ENCODE measurements around the gene KLHDC1. TPM values are rescaled to one million over a fixed set of nuclear protein-coding genes. Genes with fewer than 3 reads are reported as not detected.
"Not testable (repeated sequence)": the region's sequence is repeated elsewhere in the genome, so short reads cannot be mapped to it uniquely, and the experiment has no call there.

Gene KLHDC1
- total RNA-seq, 1 donor from 2014 or later = 0.96 TPM

- DNase-seq (ENCODE audit: low spot score); H3K27me3 Mint-ChIP-seq (ENCODE audit: low read depth); H3K4me3 Mint-ChIP-seq (ENCODE audit: low read depth); H3K9me3 Mint-ChIP-seq; intact Hi-C loops (cut with micrococcal nuclease); H3K36me3 Mint-ChIP-seq (ENCODE audit: low read depth); H3K4me1 Mint-ChIP-seq (ENCODE audit: low read depth); H3K27ac Mint-ChIP-seq: not testable (repeated sequence)
Measured at GRCh38 chr14:49735669-49736068, 42.7 kb downstream of the KLHDC1 start.

- intact Hi-C loops (cut with micrococcal nuclease) = no loop called here
- no peaks in the 10 kb centered on the region for H3K4me1 Mint-ChIP-seq (ENCODE audit: low read depth)
- no peaks in the 10 kb centered on the region for H3K36me3 Mint-ChIP-seq (ENCODE audit: low read depth)
- no peak overlapping the region for H3K27ac Mint-ChIP-seq
- H3K4me3 Mint-ChIP-seq (ENCODE audit: low read depth) = no peak overlapping the region
- H3K27me3 Mint-ChIP-seq (ENCODE audit: low read depth) = no peaks in the 10 kb centered on the region
- H3K9me3 Mint-ChIP-seq = no peaks in the 10 kb centered on the region
- DNase-seq (ENCODE audit: low spot score) = no peak
Measured at GRCh38 chr14:49745191-49745590, 52.3 kb downstream of the KLHDC1 start.

GRCh38 chr14:49746476-49746875 lies 53.6 kb downstream of the KLHDC1 start:
- H3K4me1 Mint-ChIP-seq (ENCODE audit: low read depth); DNase-seq (ENCODE audit: low spot score); H3K36me3 Mint-ChIP-seq (ENCODE audit: low read depth); H3K4me3 Mint-ChIP-seq (ENCODE audit: low read depth); intact Hi-C loops (cut with micrococcal nuclease); H3K27me3 Mint-ChIP-seq (ENCODE audit: low read depth); H3K9me3 Mint-ChIP-seq; H3K27ac Mint-ChIP-seq: not testable (repeated sequence)

- intact Hi-C loops (cut with micrococcal nuclease) = no loop called here
- H3K9me3 Mint-ChIP-seq = no peaks in the 10 kb centered on the region
- H3K36me3 Mint-ChIP-seq (ENCODE audit: low read depth) = no peaks in the 10 kb centered on the region
- no peak overlapping the region for H3K4me3 Mint-ChIP-seq (ENCODE audit: low read depth)
- no peaks in the 10 kb centered on the region for H3K4me1 Mint-ChIP-seq (ENCODE audit: low read depth)
- peaks cover 9% of the 10 kb centered on the region for H3K27me3 Mint-ChIP-seq (ENCODE audit: low read depth)
- DNase-seq (ENCODE audit: low spot score) = no peak
- H3K27ac Mint-ChIP-seq = no peak overlapping the region
Measured at GRCh38 chr14:49754570-49755097, 61.7 kb downstream of the KLHDC1 start.

GRCh38 chr14:49755378-49755777 lies 62.5 kb downstream of the KLHDC1 start:
- Mint-ChIP-seq H3K27me3 (ENCODE audit: low read depth) (peaks cover 14% of the 10 kb centered on the region), H3K27ac (no peak overlapping the region), H3K4me1 (ENCODE audit: low read depth) (peaks cover 2% of the 10 kb centered on the region), H3K36me3 (ENCODE audit: low read depth) (no peaks in the 10 kb centered on the region), H3K9me3 (no peaks in the 10 kb centered on the region), H3K4me3 (ENCODE audit: low read depth) (no peak overlapping the region)
- intact Hi-C loops (cut with micrococcal nuclease) = no loop called here
- no peak for DNase-seq (ENCODE audit: low spot score)

GRCh38 chr14:49761839-49762551 lies 69.1 kb downstream of the KLHDC1 start:
- DNase-seq (ENCODE audit: low spot score) = no peak

GRCh38 chr14:49766839-49767238 lies 73.9 kb downstream of the KLHDC1 start:
- Mint-ChIP-seq H3K36me3 (ENCODE audit: low read depth) (peaks cover 9% of the 10 kb centered on the region), H3K9me3 (no peaks in the 10 kb centered on the region), H3K27me3 (ENCODE audit: low read depth) (no peaks in the 10 kb centered on the region), H3K4me3 (ENCODE audit: low read depth) (peak overlapping the region; percentile 96), H3K27ac (peak overlapping the region; percentile 100), H3K4me1 (ENCODE audit: low read depth) (peaks cover 31% of the 10 kb centered on the region)
- intact Hi-C loops (cut with micrococcal nuclease) = loop anchor here (1.0 to 5.0 kb wide), 2 partner anchors 74 to 465 kb away; partner anchors contain the start of genes KLHDC1 and SOS2
- no peak for DNase-seq (ENCODE audit: low spot score)

More at GRCh38 chr14:49761839-49762551, 69.1 kb downstream of the KLHDC1 start:
- Mint-ChIP-seq H3K4me1 (ENCODE audit: low read depth) (peaks cover 7% of the 10 kb centered on the region), H3K27ac (no peak overlapping the region), H3K9me3 (no peaks in the 10 kb centered on the region), H3K4me3 (ENCODE audit: low read depth) (no peak overlapping the region), H3K36me3 (ENCODE audit: low read depth) (no peaks in the 10 kb centered on the region), H3K27me3 (ENCODE audit: low read depth) (peaks cover 8% of the 10 kb centered on the region)
- intact Hi-C loops (cut with micrococcal nuclease) = no loop called here

GRCh38 chr14:49767270-49767570 lies 74.3 kb downstream of the KLHDC1 start:
- DNase-seq (ENCODE audit: low spot score) = no peak
- no peaks in the 10 kb centered on the region for H3K27me3 Mint-ChIP-seq (ENCODE audit: low read depth)
- no peaks in the 10 kb centered on the region for H3K9me3 Mint-ChIP-seq
- peaks cover 10% of the 10 kb centered on the region for H3K36me3 Mint-ChIP-seq (ENCODE audit: low read depth)
- peak overlapping the region; percentile 100 for H3K27ac Mint-ChIP-seq
- peak overlapping the region; percentile 96 for H3K4me3 Mint-ChIP-seq (ENCODE audit: low read depth)
- intact Hi-C loops (cut with micrococcal nuclease) = loop anchor here (1.0 to 5.0 kb wide), 2 partner anchors 74 to 465 kb away; partner anchors contain the start of genes KLHDC1 and SOS2
- H3K4me1 Mint-ChIP-seq (ENCODE audit: low read depth) = peaks cover 31% of the 10 kb centered on the region

- Mint-ChIP-seq H3K27ac (peak within 1 kb of the TSS; percentile 100), H3K4me1 (ENCODE audit: low read depth) (peaks cover 31% of the 10 kb centered on the region), H3K9me3 (no peaks in the 10 kb centered on the region), H3K27me3 (ENCODE audit: low read depth) (no peaks in the 10 kb centered on the region), H3K4me3 (ENCODE audit: low read depth) (peak within 1 kb of the TSS; percentile 96), H3K36me3 (ENCODE audit: low read depth) (peaks cover 11% of the 10 kb centered on the region)
- peak; percentile 89 for DNase-seq (ENCODE audit: low spot score)
- intact Hi-C loops (cut with micrococcal nuclease) = loop anchor here (1.0 to 5.0 kb wide), 6 partner anchors 74 to 465 kb away; partner anchors contain the start of genes KLHDC1, RPS29, SOS2 and VCPKMT
Measured at GRCh38 chr14:49767571-49768300, 74.8 kb downstream of the KLHDC1 start, which contains the start of gene KLHDC2. Gene KLHDC2 (plus strand): TSS chr14:49768153. CDS start chr14:49768469, 316 bp downstream.

GRCh38 chr14:49768301-49769121 lies 75.6 kb downstream of the KLHDC1 start:
- intact Hi-C loops (cut with micrococcal nuclease) = loop anchor here (1.0 to 5.0 kb wide), 5 partner anchors 134 to 464 kb away; partner anchors contain the start of genes RPS29, SOS2 and VCPKMT
- H3K27me3 Mint-ChIP-seq (ENCODE audit: low read depth) = no peaks in the 10 kb centered on the region
- peaks cover 11% of the 10 kb centered on the region for H3K36me3 Mint-ChIP-seq (ENCODE audit: low read depth)
- peak overlapping the region; percentile 96 for H3K4me3 Mint-ChIP-seq (ENCODE audit: low read depth)
- H3K27ac Mint-ChIP-seq = peak overlapping the region; percentile 100
- peaks cover 31% of the 10 kb centered on the region for H3K4me1 Mint-ChIP-seq (ENCODE audit: low read depth)
- H3K9me3 Mint-ChIP-seq = no peaks in the 10 kb centered on the region
- peak; percentile 68 for DNase-seq (ENCODE audit: low spot score)

- H3K36me3 Mint-ChIP-seq (ENCODE audit: low read depth) = peaks cover 15% of the 10 kb centered on the region
- no peaks in the 10 kb centered on the region for H3K27me3 Mint-ChIP-seq (ENCODE audit: low read depth)
- intact Hi-C loops (cut with micrococcal nuclease) = loop anchor here (2.0 to 5.0 kb wide), 3 partner anchors 182 to 463 kb away; partner anchors contain the start of genes RPS29, SOS2 and VCPKMT
- no peaks in the 10 kb centered on the region for H3K9me3 Mint-ChIP-seq
- peak overlapping the region; percentile 100 for H3K27ac Mint-ChIP-seq
- H3K4me1 Mint-ChIP-seq (ENCODE audit: low read depth) = peaks cover 29% of the 10 kb centered on the region
- H3K4me3 Mint-ChIP-seq (ENCODE audit: low read depth) = peak overlapping the region; percentile 96
- no peak for DNase-seq (ENCODE audit: low spot score)
Measured at GRCh38 chr14:49769171-49769570, 76.3 kb downstream of the KLHDC1 start.

GRCh38 chr14:49769581-49770211 lies 76.8 kb downstream of the KLHDC1 start:
- Mint-ChIP-seq H3K36me3 (ENCODE audit: low read depth) (peaks cover 19% of the 10 kb centered on the region), H3K27ac (peak overlapping the region; percentile 100), H3K9me3 (no peaks in the 10 kb centered on the region), H3K27me3 (ENCODE audit: low read depth) (no peaks in the 10 kb centered on the region), H3K4me3 (ENCODE audit: low read depth) (peak overlapping the region; percentile 96), H3K4me1 (ENCODE audit: low read depth) (peaks cover 29% of the 10 kb centered on the region)
- intact Hi-C loops (cut with micrococcal nuclease) = loop anchor here (2.0 to 5.0 kb wide), 3 partner anchors 183 to 463 kb away; partner anchors contain the start of genes RPS29, SOS2 and VCPKMT
- no peak for DNase-seq (ENCODE audit: low spot score)

Measured in activated T-helper 2 cell treated with anti-CD3 and anti-CD28 coated beads, Interferon-gamma antibody, Interleukin-2, Interleukin-4, amounts not matched to agents 10 μg/mL and 5 μg/mL and 100 μg/mL, durations not matched to agents 14 hours and 24 hours and 36 hours (primary cell).